GM19035 (cell line): Measurements from ENCODE around the gene TLE5.
"Not testable (repeated sequence)": the region's sequence is repeated elsewhere in the genome, so short reads cannot be mapped to it uniquely, and the experiment has no call there.

Experiments
- ATAC-seq: cut with Tn5 transposase; IDR thresholded peaks from one replicate; pipeline ENCODE4 v1.9.1; 2021; ENCODE audit not compliant: unreplicated experiment

The TLE5 gene

GRCh38 chr19:3027981-3028304 lies 34.4 kb downstream of the TLE5 start:
- no peak for ATAC-seq

DNA sequence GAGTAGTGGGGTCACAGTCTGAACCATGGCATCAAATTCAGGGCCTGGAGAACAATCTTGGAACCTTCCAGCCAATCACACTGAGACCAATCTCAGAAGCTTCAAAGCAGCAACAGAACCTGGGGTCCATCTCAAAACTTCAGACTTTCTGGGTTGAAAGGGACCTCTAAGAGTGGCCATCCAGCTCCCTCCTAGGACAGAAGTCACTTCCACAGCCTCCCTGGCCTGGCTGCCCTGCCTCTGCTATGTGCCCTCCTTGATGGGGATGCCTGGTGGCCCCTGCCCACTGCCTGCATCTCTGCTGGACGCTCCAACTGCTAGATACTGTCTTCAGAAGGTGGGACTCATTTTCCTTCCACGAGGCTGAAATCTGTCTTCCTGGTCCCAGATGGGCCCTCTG lies 35.0 kb downstream of the TLE5 start:
- ATAC-seq = no peak

- ATAC-seq = no peak
These were observed 35.5 kb downstream of the TLE5 start for GRCh38 chr19:3026768-3027167.

- no peak for ATAC-seq
These were observed 36.8 kb downstream of the TLE5 start for GRCh38 chr19:3025549-3025886.

- no peak for ATAC-seq
These were observed 37.3 kb downstream of the TLE5 start for GRCh38 chr19:3024870-3025548.

- ATAC-seq = no peak
These were observed 37.8 kb downstream of the TLE5 start for GRCh38 chr19:3024509-3024869.

GRCh38 chr19:3020321-3020960 lies 41.9 kb downstream of the TLE5 start:
- ATAC-seq = no peak

GRCh38 chr19:3019211-3019854 lies 43.0 kb downstream of the TLE5 start:
- ATAC-seq = no peak

DNA sequence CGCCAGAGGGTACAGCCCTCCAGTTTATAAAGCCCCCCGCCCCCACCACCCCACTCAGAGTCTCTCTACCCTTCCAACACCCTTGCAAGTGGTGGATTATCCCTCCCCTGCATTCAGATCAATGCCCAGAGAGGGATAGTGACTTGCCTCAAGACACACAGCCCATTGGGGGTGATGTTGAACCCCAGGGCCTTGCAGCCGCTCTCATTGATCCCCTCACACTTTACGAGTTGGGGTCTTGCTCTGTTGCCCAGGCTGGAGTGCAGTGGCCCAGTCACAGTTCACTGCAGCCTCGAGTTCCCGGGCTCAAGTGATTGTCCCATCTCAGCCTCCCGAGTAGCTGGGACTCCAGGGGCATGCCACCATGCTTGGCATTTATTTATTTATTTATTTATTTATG lies 44.4 kb downstream of the TLE5 start:
- ATAC-seq = no peak

DNA sequence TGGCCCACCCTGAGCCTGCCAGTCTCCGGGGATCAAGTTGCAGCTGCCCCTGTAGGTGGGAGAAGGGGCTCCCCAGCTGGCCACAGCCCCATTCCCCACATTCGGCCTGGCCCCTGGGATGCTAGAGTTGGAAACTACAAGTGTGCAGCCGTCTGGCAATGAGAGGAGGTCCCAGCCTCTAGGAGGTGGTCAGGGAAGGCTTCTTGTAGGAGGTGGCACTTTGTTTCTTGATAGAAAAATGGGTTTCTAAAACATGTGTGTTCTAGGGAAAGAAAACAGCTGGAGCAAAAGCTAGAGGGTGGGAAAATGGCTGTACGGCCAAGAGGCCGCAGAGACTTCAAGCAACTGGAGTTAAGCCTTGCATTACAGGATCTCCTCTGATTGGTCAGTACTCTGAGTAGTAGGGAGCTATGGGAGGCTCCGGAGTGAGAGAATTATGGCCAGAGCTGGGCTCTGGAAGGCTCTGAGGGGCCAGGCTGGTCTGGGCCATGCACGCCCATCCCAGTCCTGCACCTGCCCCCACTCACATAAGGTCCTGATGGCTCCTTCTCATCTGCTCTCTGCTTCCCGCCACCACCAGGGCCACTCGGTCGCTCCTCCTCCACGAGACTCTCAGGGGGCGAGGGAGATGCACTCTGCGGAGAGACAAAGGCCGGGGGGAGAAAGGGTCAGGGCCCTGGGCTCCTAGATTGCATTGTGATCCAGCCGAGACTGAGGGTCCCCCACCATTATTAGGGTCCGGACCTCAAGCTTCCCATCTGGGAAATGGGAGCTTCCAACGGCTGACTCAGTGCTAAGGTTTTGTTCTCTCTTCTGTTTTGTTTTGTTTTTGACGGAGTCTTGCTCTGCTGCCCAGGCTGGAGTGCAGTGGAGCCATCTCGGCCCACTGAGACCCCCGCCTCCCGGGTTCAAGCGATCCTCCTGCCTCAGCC lies 46.9 kb downstream of the TLE5 start:
- ATAC-seq = no peak

GRCh38 chr19:3014135-3014534 lies 48.2 kb downstream of the TLE5 start:
- no peak for ATAC-seq

GRCh38 chr19:3013263-3013725 lies 49.0 kb downstream of the TLE5 start:
- no peak for ATAC-seq

DNA sequence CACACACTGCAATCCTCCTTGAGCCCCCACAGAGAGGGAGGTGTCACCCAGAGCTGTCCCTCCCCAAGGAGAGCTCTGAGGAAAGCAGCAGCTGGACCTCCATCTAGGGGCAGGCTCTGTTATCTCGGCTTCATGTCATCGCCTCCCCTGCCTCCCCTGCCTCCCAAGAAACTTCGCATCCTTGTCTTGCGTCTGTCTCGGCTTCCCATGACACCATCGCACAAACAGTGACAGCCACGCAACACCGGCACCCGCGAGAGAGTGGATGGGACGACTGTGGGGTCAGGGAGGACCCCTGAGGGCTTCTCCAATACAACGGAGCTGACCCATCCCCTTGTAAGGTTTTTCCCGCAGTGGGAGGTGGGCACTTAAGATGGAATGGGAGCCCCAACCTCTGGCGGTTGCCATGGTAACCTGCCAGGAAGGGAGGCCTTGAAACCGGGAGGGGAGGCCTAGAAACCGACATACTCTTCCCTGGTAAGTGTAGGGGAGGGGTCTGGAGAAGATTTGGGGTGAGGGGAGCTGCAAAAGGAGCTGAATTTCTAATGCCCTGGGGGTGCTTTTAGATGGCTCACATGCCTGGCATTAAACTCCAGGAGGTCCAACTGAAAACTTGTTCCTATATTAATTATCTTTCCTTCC lies 49.6 kb downstream of the TLE5 start:
- ATAC-seq = no peak

DNA sequence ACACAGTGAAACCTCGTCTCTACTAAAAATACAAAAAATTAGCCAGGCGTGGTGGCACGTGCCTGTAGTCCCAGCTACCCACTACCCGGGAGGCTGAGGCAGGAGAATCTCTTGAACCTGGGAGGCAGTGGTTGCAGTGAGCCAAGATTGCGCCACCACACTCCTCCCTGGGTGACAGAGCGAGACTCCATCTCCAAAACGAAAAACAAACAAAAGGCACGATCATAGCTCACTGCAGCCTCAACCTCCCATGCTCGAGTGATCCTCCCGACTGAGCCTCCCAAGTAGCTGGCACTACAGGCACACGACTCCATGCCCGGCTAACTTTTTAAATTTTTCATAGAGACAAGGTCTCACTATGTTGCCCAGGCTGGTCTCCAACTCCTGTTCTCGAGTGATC lies 50.2 kb downstream of the TLE5 start:
- ATAC-seq = not testable (repeated sequence)

- ATAC-seq = no peak
These were observed 51.4 kb downstream of the TLE5 start for GRCh38 chr19:3010871-3011270.

GRCh38 chr19:3008994-3009393 lies 53.3 kb downstream of the TLE5 start:
- ATAC-seq = no peak

GRCh38 chr19:3007975-3008374 lies 54.3 kb downstream of the TLE5 start:
- no peak for ATAC-seq

DNA sequence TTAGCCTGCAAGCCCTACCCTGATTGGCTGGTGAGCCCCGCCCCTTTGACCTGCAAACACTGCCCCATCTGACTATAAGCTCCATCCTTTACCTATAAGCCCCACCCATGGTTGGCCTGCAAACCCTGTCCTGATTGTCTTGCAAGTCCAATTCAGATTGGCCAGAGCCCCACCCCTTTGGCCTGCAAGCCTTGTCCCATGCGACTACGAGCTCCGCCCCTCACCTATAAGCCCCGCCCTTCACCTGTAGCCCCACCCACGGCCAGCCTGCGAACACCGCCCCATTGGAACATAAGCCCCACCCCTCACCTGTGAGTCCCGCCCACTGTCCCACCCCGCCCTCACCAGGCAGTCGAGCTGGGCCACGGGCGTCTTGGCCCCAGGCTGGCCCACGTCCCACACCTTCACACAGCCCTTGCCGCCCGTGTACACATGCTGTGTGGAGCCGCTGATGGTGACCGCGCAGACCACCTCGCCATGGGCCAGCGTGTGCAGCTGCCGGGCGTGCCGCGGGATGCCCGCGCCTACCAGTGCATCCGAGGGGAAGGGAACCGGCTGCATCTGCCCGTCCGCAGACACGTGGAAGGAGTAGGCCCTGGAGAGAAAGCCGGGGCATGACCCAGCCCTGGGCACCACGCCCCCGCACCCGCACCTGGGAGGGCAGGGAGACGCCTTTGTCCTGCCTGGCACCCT lies 56.1 kb downstream of the TLE5 start:
- no peak for ATAC-seq

DNA sequence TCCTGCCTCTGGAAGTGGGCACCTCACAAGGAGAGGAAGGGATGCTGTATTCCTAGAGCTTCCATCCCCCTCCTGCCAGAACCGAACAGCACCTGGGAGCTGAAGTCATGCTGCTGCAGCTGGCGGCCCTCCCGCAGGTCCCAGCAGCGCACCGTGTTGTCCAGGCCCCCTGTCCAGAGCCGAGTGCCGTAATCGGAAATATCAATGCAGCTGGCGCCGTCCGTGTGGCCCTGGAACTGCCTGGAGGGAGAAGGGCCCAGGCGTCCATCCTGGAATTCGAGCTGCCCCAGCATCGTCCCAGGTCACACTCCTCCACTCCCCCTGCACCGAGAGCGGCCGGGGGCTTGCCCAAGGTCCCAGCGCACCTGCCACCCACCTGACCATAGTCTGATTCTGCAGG lies 57.0 kb downstream of the TLE5 start:
- no peak for ATAC-seq

- ATAC-seq = no peak
These were observed 57.8 kb downstream of the TLE5 start for GRCh38 chr19:3004522-3004921.

- no peak for ATAC-seq
These were observed 59.2 kb downstream of the TLE5 start for GRCh38 chr19:3003046-3003445.
